Measurements from ENCODE around the gene MAD1L1. TPM values are rescaled to one million over a fixed set of nuclear protein-coding genes. Genes with fewer than 3 reads are reported as not detected.
"Not testable (repeated sequence)": the region's sequence is repeated elsewhere in the genome, so short reads cannot be mapped to it uniquely, and the experiment has no call there.

Gene MAD1L1
- total RNA-seq, 4 donors from 2014 or later = 18.4 to 39.1 (median 25.7) TPM

DNA sequence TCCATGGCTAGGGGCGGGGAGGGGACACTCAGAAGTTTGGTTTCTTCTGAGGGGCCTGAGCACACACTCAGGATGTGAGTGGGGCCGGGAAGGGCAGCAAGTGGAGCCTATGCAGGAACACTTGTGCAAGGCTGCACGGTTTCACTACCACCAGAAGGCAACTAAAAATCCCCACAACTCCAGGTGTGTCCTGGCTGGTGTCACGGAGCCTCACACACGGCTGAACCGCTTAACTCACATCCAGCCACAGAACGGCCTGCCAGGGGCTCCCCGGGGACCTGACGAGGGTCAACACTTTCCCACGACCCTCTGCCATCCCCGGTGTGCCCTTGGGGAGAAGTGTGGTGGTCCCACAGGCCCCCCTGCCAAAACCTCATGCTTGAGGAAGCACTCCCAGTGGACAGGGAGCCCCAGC lies 388.8 kb downstream of the MAD1L1 start:
- TF ChIP-seq, protein P1, sequence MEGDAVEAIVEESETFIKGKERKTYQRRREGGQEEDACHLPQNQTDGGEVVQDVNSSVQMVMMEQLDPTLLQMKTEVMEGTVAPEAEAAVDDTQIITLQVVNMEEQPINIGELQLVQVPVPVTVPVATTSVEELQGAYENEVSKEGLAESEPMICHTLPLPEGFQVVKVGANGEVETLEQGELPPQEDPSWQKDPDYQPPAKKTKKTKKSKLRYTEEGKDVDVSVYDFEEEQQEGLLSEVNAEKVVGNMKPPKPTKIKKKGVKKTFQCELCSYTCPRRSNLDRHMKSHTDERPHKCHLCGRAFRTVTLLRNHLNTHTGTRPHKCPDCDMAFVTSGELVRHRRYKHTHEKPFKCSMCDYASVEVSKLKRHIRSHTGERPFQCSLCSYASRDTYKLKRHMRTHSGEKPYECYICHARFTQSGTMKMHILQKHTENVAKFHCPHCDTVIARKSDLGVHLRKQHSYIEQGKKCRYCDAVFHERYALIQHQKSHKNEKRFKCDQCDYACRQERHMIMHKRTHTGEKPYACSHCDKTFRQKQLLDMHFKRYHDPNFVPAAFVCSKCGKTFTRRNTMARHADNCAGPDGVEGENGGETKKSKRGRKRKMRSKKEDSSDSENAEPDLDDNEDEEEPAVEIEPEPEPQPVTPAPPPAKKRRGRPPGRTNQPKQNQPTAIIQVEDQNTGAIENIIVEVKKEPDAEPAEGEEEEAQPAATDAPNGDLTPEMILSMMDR (IDR thresholded peaks at IDR 0.05) = no peak
- DNase-seq (ENCODE audit: low spot score) = no peak
- ATAC-seq (ENCODE audit: low FRiP score) = no peak

DNA sequence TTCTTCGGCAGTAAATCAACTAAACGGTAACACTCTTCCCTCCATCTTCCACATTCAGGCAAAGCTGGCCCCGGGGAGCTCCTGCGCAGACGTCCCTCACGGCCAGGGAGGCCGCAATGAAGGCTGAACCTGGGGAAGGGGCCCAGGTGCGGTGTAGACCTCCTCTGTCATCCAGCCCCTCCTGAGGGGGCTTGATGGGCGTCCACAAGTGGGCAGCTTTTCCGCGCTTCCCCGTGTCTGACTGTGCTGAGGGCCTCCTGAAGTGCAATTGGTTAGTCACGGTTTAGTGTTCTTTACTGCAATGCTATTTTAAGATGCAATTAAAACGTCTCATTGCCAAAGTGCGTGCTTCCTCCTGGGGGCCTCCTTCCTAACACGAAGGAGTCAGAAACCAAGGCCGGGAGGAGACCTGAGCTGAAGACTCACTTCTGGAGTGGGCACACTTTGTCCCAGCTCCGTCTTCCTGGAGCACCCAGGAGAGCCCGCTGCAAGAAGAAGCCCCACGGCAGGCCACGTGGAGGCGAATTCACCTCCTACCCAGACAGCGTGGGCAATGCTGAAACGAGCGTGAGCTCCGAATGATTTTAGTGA lies 389.4 kb downstream of the MAD1L1 start:
- no peak for DNase-seq (ENCODE audit: low spot score)
- TF ChIP-seq, protein P1 (IDR thresholded peaks at IDR 0.05) = no peak
- no peak for ATAC-seq (ENCODE audit: low FRiP score)

DNA sequence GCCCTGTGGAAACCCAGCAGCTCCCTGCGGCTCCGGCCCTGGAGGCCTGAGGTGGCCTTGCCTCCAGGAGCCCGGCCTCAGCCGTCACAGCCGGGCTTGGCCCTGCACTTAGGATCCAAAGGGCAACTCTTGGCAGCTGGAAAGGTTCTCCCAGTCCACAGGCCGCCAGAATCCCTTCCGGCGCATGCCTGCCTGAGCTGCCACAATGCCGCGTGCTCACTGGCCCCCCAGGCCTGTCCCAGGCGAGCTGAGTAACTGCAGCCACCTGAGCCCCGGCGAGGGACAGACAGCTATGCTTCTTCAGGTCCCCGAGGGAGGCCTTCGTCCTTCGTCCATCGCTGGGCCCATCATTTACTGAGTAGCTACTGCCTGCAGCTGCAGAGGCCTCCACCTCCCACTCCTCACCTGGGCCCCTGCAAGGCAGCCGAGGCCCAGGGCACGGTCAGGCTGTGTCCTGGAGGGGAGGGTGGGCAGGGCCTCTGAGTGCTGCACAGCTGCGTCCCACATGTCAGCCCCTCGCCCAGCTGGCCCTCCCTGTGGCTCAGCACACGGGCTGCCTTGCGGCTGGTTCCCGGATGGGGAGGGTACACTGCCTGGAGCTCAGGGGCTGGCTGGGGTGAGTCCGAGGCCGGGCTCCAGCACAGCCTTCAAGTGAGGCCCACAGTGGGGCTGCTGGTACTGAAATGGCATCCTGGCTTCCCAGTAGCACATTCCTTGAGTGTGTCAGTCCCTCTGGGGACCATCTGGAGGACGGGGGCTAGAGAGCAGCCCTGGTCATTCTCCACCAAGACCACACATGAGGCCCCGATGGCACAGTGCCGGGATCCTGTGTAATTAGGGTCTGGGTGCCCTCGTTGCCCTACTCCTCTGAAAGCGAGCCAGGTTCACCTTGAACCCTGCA lies 390.2 kb downstream of the MAD1L1 start:
- DNase-seq (ENCODE audit: low spot score) = no peak
- ATAC-seq (ENCODE audit: low FRiP score) = no peak
- TF ChIP-seq, protein P1 (IDR thresholded peaks at IDR 0.05) = no peak

DNA sequence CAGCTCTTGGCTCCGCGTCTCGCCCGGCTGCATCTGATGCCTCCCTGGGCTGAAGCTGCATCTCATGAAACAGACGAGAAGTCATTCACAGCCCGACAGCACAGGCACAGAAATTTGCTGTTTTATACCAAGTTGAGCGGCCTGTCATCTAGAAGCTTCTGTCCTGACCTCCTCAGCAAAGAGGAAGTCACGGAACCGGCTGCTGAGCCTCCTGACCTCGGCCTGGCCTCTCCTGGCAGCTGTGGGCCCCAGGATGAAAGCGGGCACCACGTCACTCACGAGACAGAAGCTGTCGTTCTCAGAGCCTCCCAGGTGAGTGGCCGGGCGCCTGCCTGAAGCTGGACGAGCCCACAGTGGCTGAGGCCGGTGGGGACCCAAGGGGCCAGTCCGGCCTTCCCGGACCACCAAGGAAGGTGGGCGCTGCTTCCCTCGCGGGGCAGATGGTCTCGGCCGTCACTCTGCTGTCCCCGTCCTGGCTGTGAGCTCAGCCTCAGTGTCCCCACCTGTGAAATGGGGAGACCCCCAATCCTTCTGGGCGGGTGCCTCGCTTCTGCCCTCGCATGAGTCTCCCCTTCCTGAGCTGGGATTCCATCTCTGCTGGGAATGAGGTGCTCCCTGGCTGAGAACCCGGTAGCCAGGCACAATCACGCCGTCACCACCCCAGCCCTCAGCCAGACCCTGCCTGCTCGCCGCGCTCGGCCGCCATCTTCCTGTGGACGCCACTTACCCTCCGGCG lies 391.3 kb downstream of the MAD1L1 start:
- not testable (repeated sequence) for DNase-seq (ENCODE audit: low spot score); ATAC-seq (ENCODE audit: low FRiP score)

DNA sequence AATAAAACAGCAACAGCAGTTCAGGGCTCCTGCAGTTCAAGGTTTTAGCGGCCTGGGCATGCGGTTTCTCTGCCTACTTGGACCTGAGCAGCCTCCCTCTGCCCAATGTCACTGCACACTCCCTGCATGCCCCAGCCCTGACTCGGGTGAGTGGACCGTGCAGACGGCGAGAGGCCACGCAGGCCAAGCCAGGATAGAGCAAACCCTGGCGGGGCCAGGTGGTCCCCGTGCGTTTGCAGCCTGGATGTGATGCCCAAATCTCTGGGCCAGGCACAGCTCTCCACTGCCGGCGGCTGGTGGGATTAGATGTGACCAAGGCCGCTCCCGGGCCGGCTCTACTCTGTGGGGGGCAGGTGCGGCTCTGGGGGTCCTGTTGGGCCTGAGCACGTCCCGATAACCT lies 392.0 kb downstream of the MAD1L1 start:
- DNase-seq (ENCODE audit: low spot score); ATAC-seq (ENCODE audit: low FRiP score): not testable (repeated sequence)

DNA sequence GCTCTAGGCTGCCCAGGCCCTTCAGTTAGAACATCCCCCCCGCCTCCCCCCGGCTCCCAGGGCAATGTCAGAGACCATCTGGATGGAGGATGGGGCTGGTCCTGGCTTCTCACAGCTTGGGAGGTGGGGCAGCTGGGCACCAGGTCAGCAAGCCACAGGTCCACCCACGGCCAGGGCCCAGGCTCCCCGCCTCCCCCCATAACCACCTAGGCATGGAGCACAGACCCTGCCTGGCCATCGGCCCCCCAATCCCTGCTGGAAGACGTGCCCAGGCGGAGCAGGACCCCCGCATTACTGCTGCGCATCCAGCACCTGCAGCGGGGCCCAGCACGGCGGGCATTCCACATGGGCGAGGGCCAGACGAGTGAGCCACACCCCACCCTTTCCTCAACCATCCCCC lies 393.0 kb downstream of the MAD1L1 start:
- ATAC-seq (ENCODE audit: low FRiP score) (no peak), DNase-seq (ENCODE audit: low spot score) (no peak)
- TF ChIP-seq, protein P1 (IDR thresholded peaks at IDR 0.05) = no peak

DNA sequence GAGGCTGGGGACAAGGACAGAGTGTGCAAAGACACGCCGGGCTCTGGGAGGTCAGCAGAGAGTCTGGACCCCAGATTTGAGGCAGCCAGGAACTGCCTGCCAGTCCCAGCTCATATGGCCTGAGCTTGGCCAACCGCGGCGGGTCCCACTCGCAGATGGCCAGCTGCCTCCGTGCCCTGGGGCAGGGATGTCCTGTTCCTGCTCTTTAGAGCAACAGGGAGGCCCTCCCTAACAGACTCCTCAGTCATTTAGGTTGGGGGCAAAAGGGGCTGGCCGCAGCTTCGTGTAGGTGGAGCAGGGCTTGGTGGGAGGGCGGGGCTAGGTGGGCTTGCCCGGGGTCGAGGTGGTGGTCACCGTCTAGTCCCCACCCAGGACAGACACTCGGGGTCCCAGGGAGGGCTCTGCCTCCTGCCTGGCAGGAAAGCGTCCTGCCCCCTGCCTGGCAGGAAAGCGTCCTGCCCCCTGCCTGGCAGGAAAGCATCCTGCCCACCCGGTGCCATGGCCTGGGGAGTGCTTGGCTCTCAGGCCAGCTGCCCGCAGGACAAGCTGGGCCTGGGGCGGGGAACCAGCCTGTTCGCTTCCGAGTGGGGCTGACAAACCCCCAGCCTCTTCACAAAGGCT lies 393.7 kb downstream of the MAD1L1 start:
- not testable (repeated sequence) for DNase-seq (ENCODE audit: low spot score); ATAC-seq (ENCODE audit: low FRiP score)

DNA sequence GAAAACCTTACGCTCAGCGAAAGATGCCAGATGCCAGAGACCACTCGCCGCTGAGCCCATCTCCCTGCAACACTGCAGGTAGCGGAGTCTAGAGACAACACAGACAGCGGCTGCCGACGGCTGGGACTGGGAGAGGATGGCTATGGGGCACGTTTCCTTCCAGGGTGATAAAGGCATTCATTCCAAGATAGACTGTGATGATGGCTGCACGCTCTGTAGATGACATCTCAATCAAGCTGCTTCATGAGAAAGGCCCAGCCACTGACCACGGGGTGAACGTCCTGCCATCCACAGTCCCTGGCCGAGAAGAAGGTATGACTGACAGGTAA lies 394.2 kb downstream of the MAD1L1 start:
- not testable (repeated sequence) for ATAC-seq (ENCODE audit: low FRiP score); DNase-seq (ENCODE audit: low spot score)

DNA sequence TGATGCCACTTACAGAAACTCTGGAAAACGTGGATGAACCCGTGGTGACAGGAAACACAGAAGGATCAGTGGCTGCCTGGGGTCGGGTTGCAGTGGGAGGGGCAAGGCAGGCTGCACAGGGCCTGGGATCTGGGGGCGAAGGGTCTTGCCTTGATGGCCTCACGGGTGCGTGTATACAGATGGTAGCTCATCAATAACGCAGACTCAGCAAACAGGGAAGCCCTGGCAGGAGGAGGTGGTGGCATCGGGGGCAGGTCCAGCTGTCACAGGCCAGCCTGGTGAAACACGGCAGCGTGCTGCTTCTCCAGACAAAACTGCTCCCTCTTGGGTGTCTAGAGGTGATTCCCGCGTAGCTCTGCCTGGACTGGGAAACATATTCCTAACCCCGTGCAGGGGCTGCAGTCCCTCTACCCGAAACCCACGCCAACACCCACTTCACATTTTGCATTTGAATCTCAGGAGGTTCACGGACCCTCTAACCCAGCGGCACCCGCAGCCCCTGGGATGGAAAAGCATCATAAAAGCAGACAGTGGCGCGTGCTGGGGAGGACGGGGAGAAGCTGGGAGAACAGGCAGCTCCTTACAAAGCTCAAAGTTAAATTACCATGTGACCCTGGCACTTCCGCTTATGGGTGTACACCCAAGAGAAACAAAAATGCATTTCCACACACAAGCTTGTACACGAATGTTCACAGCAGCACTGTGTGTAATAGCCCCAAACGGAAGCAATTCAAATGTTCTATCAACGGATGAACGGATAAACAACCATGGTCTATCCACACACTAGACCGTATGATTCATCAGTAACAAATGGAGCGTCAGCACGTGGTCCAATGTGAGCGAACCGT lies 394.8 kb downstream of the MAD1L1 start:
- ATAC-seq (ENCODE audit: low FRiP score); DNase-seq (ENCODE audit: low spot score): not testable (repeated sequence)

DNA sequence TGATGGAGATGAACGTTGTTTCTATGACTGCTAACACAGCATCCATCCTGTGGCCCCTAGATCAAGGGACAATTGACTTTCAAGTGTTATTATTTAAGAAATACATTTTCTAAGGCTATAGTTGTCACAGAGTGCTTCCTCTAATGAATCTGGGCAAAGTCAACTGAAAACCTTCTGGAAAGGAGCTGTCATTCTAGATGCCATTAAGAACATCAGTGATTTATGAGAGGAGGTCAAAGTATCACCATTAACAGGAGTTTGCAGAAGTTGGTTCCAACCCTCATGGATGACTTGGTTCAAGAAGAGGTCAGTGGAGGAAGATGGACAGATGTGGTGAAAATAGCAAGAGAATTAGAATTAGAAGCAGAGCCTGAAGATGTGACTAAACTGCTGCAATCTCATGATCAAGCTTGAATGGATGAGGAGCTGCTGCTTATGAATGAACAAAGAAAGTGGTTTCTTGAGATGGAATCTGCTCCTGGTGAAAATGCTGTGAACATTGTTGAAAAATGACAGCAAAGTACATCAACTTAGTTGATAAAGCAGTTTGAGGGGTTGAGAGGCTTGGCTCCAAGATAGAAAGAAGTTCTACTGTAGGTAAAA lies 400.7 kb downstream of the MAD1L1 start:
- DNase-seq (ENCODE audit: low spot score); ATAC-seq (ENCODE audit: low FRiP score): not testable (repeated sequence)

DNA sequence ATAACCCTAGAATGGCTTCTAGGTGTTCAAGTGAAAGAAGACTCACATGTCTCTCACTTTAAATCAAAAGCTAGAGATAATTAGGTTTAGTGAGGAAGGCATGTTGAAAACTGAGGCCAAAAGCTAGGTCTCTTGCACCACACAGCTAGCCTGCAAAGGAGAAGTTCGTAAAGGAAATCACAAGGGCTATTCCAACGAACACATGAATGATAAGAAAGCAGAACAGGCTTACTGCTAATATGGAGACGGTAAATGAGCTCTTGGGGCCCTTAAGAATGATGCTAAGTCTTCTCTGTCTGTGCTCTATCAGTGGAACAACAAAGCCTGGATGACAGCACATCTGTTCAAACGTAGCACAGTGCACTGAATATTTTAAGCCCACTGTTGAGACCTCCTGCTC lies 401.3 kb downstream of the MAD1L1 start:
- not testable (repeated sequence) for DNase-seq (ENCODE audit: low spot score); ATAC-seq (ENCODE audit: low FRiP score)

DNA sequence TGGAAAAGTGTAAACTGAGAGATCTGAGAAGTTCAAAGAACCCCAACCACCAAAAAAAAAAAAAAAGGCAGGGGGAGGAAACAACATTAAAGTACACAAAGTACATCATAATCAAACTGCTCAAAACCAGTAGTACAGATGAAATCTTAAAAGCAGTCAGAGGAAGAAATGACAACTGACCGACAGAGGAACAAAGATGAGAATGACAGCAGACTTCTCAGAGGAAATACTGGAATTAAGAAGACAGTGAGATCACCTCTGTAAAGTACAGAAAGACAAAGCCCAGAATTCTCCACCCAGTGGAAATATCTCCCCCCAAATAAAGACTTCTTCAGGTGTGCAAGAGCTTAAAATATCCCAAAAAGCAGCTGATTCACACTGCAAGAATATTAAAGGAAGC lies 403.1 kb downstream of the MAD1L1 start:
- not testable (repeated sequence) for DNase-seq (ENCODE audit: low spot score); ATAC-seq (ENCODE audit: low FRiP score)
